ENCODE data around the gene ITGB3BP. TPM values are rescaled to one million over a fixed set of nuclear protein-coding genes. Genes with fewer than 3 reads are reported as not detected.

ITGB3BP gene
- total RNA-seq, 1 experiment from 2014 or later = 50.2 TPM

- H3K9ac ChIP-seq (ENCODE audit: low read length) = no peak overlapping the region
- POLR2A ChIA-PET = no interaction called here
- CTCF ChIA-PET = interaction anchor here (1.8 kb wide), 1 partner anchor 10 kb away, joined by 6 read pairs; no protein-coding TSS in a partner anchor
Measured at GRCh38 chr1:63548303-63548702, 25.3 kb upstream of the ITGB3BP start.

More at GRCh38 chr1:63548303-63548702, 25.3 kb upstream of the ITGB3BP start:
- Histone ChIP-seq H2AFZ (ENCODE audit: low read depth, low read length, poor library complexity, severe bottlenecking) (no peak overlapping the region), H3K4me3 (replicated peaks in 1 of 2; ENCODE audit: low read depth in 1 of 2, low read length in 2 of 2) (no peak overlapping the region), H3K9me3 (ENCODE audit: control insufficient read depth in 1 of 2, insufficient read depth in 1 of 2, low read depth in 1 of 2, low read length in 2 of 2) (no peaks in the 10 kb centered on the region), H3K9me2 (ENCODE audit: insufficient read depth) (no peaks in the 10 kb centered on the region), H3K4me1 (ENCODE audit: control insufficient read depth in 1 of 2, insufficient read depth in 2 of 2, low read length in 2 of 2) (no peaks in the 10 kb centered on the region), H4K20me1 (ENCODE audit: insufficient read depth) (no peaks in the 10 kb centered on the region), H3K27ac (ENCODE audit: low read depth, low read length) (no peak overlapping the region), H3K79me2 (ENCODE audit: insufficient read depth, low read length) (no peaks in the 10 kb centered on the region), H3K27me3 (ENCODE audit: insufficient read depth, low read length) (no peaks in the 10 kb centered on the region), H3K36me3 (ENCODE audit: control insufficient read depth in 1 of 2, insufficient read depth in 2 of 2, low read length in 2 of 2) (no peaks in the 10 kb centered on the region), H3K4me2 (ENCODE audit: low read length) (no peak overlapping the region)
- intact Hi-C loops (cut with micrococcal nuclease) = no loop called here
- ATAC-seq = no peak
- TF ChIP-seq POLR2AphosphoS5 (IDR thresholded peaks at IDR 0.05; ENCODE audit: low read depth, low read length) (no peak), FOSL1 (IDR thresholded peaks at IDR 0.05; ENCODE audit: low read depth) (no peak), EZH2phosphoT487 (IDR thresholded peaks at IDR 0.05; ENCODE audit: borderline replicate concordance) (no peak), TCF7L2 (IDR thresholded peaks at IDR 0.05; ENCODE audit: borderline replicate concordance, extremely low read depth, insufficient read depth, insufficient read length) (no peak), EZH2 (IDR thresholded peaks at IDR 0.05) (no peak), REST (IDR thresholded peaks at IDR 0.05; ENCODE audit: low read depth) (no peak), MAX (IDR thresholded peaks at IDR 0.05) (no peak), CEBPB (IDR thresholded peaks at IDR 0.05; ENCODE audit: low read depth) (no peak), YY1 (IDR thresholded peaks at IDR 0.05; ENCODE audit: extremely low read depth, insufficient replicate concordance, low read depth, low read length) (no peak), EGR1 (IDR thresholded peaks at IDR 0.05; ENCODE audit: low read depth) (no peak)
- RAD21 ChIA-PET (ENCODE audit: low non-redundant PET in 1 of 2, low total read pairs in 2 of 2, uncharacterized antibody in 2 of 2, unreplicated experiment in 2 of 2) = no interaction called here
- no peak for DNase-seq (ENCODE audit: low read depth, low spot score)
- BruUV-seq (replicated peaks) = no TSS peak

Data from HCT116 (cell line).